Subcutaneous abdominal adipose tissue (tissue), 5 donors: ENCODE measurements around the gene AHNAK.
"Not testable (repeated sequence)": the region's sequence is repeated elsewhere in the genome, so short reads cannot be mapped to it uniquely, and the experiment has no call there.

ENCODE experiments used
- H3K27ac ChIP-seq: one replicate; pipeline ENCODE4 v1.7.0; 2013; ENCODE audit warnings: low read depth, mild to moderate bottlenecking, inconsistent platforms, low read length, moderate library complexity
- H3K27me3 ChIP-seq, 5 donors: one replicate each; pipeline ENCODE4 v1.7.0; 2013; ENCODE audit warnings: low read length in 5 of 5, inconsistent platforms in 1 of 5; ENCODE audit not compliant: control insufficient read depth in 5 of 5, insufficient read depth in 4 of 5
- H3K36me3 ChIP-seq, 5 donors: one replicate each; pipeline ENCODE4 v1.7.0; 2013; ENCODE audit warnings: low read length in 5 of 5; ENCODE audit not compliant: control insufficient read depth in 5 of 5, insufficient read depth in 5 of 5
- H3K4me1 ChIP-seq, 5 donors: one replicate each; pipeline ENCODE4 v1.7.0; 2013; ENCODE audit warnings: low read length in 5 of 5, mild to moderate bottlenecking in 3 of 5, moderate library complexity in 1 of 5; ENCODE audit not compliant: control insufficient read depth in 5 of 5, insufficient read depth in 5 of 5
- H3K4me3 ChIP-seq, 5 donors: one replicate each; pipeline ENCODE4 v1.7.0; 2013; ENCODE audit warnings: low read length in 5 of 5, low read depth in 1 of 5
- H3K9ac ChIP-seq, 5 donors: one replicate each; pipeline ENCODE4 v1.7.0; 2013; ENCODE audit warnings: low read length in 5 of 5, mild to moderate bottlenecking in 4 of 5, moderate library complexity in 3 of 5
- H3K9me3 ChIP-seq, 5 donors: one replicate each; pipeline ENCODE4 v1.7.0; 2013; ENCODE audit warnings: low read length in 5 of 5; ENCODE audit not compliant: control insufficient read depth in 5 of 5
- donor health status: healthy.
- donor health status: healthy.
- donor health status: healthy.
- donor health status: healthy.
- donor health status: healthy.

Gene AHNAK

DNA sequence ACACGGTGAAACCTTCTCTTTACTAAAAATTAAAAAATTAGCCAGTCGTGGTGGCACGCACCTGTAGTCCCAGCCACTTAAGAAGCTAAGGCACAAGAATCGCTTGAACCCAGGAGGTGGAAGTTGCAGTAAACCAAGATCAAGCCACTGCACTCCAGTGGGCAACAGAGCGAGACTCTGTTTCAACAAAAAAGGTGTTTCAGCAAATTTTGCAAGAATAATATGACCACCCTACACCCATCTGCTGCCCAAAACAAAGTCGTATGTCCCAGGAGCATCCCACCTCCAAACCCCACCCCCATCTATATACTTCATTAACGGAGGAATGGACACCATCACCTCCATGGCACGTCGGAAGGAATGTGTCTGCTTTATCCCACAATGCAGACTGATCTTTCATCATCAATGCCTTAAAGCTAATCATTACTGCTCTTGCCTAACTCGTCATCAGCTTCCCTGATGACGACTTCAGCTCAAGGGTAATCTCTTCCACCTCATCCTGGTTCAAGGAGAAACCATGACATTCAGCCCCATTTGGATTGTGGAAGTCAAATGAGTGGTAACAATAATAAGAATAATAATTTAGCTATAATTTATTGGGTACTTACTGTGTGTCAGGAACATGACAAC, 93.7 kb downstream of the AHNAK start:
- Histone ChIP-seq H3K27ac (no peak overlapping the region), H3K4me1 (peaks cover 0 to 30% (median 14%) of the 10 kb centered on the region in 5 donors), H3K27me3 (no peaks in the 10 kb centered on the region)

DNA sequence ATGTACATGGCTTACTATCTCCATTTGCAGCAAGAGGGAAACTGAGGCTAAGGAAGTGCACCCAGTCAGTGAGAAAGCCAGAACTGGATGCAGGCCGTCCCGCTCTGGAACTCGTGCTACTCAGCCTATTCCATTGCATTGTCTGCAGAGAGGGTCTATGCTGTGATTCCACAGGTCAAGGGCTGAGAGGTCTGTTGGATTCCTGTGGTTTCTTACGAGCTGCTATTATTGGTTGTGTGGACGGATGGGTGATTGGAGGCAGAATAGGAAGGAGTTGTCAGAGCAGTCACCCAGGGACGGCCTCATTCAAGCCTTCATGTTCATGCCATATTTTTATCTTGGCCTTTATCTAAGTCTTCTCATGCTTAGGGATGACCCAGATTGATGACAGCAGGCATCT, 94.3 kb downstream of the AHNAK start:
- H3K4me3 ChIP-seq: no peak overlapping the region
- no peak overlapping the region for H3K9ac ChIP-seq
- peaks cover 0 to 5% (median 3%) of the 10 kb centered on the region in 5 donors for H3K36me3 ChIP-seq
- H3K27me3 ChIP-seq: no peaks in the 10 kb centered on the region
- no peaks in the 10 kb centered on the region for H3K9me3 ChIP-seq
- peaks cover 0 to 24% (median 7%) of the 10 kb centered on the region in 5 donors for H3K4me1 ChIP-seq
- H3K27ac ChIP-seq: no peak overlapping the region

More for the DNA sequence above, 93.7 kb downstream of the AHNAK start:
- peaks cover 0 to 5% (median 1%) of the 10 kb centered on the region in 5 donors for H3K36me3 ChIP-seq
- H3K9ac ChIP-seq: no peak overlapping the region
- no peaks in the 10 kb centered on the region for H3K9me3 ChIP-seq
- no peak overlapping the region for H3K4me3 ChIP-seq

DNA sequence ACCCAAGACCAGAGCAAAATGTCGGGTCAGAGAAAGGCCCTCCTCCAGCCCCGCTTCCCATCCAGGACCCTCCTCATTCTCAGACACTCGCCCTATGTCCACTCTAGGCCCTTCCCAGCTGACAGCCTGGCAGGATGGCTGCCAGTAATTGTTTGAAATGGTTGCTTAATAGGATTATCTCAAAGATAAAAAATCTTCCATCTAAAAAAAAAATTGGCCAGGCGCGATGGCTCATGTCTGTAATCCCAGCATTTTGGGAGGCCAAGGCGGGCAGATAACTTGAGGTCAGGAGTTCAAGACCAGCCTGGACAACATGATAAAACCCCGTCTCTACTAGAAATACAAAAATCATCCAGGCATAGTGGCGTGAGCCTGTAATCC, 95.4 kb downstream of the AHNAK start:
- H3K36me3 ChIP-seq: peaks cover 0 to 5% (median 3%) of the 10 kb centered on the region in 5 donors
- H3K9me3 ChIP-seq: no peaks in the 10 kb centered on the region
- H3K4me1 ChIP-seq: peaks cover 3 to 22% (median 14%) of the 10 kb centered on the region in 5 donors
- H3K27ac ChIP-seq: no peak overlapping the region
- no peak overlapping the region for H3K9ac ChIP-seq
- H3K27me3 ChIP-seq: no peaks in the 10 kb centered on the region
- H3K4me3 ChIP-seq: no peak overlapping the region

DNA sequence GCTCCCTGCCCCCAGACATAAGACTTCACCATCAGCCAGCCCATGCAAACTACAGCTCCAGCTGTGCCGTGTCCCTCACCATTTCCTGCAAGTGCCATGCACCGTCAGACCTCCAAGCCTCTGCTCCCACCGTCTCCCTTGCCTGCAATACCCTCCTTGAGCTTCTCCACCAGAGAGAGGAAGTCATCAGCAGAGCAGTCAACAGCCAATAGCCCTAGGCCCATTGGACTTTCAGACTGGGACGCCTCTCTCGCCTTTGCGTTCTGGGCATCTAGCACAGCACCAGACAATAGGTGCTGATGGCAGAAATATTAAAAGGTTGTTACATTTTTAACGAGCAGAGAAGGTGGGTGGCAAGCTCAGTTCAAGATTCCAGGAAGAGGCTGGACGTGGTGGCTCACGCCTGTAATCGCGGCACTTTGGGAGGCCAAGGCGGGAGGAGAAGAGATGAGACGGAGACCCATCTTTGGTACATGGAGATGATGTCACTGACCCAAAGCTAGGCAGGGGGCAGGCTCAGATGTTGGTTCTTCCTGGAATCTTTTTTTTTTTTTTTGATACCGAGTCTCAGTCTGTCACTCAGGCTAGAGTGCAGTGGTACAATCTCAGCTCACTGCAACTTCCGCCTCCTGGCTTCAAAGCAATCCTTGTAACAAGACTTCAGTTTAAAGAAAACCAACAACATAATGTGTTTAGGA, 95.9 kb downstream of the AHNAK start:
- H3K27ac ChIP-seq: no peak overlapping the region
- H3K4me1 ChIP-seq: peaks cover 3 to 25% (median 19%) of the 10 kb centered on the region in 5 donors
- no peak overlapping the region for H3K4me3 ChIP-seq
- no peak overlapping the region for H3K9ac ChIP-seq
- H3K9me3 ChIP-seq: no peaks in the 10 kb centered on the region
- peaks cover 0 to 5% (median 3%) of the 10 kb centered on the region in 5 donors for H3K36me3 ChIP-seq
- H3K27me3 ChIP-seq: no peaks in the 10 kb centered on the region

DNA sequence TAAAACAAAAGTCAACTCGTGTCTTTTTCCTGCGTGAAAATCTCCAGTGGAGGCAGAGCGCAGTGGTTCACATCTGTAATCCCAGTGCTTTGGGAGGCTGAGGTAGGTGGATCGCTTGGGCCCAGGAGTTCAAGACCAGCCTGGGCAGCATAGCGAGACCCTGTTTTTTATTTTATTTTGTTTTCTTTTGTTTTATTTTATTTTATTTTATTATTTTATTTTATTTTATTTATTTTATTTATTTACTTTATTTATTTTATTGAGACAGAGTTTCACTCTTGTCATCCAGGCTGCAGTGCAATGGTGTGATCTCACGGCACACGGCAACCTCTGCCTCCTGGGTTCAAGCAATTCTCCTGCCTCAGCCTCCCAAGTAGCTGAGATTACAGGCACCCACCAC, 96.7 kb downstream of the AHNAK start:
- not testable (repeated sequence) for H3K9ac ChIP-seq, H3K27ac ChIP-seq, H3K36me3 ChIP-seq, H3K4me3 ChIP-seq, H3K9me3 ChIP-seq, H3K27me3 ChIP-seq
- peaks cover 7 to 32% (median 27%) of the 10 kb centered on the region in 5 donors for H3K4me1 ChIP-seq

DNA sequence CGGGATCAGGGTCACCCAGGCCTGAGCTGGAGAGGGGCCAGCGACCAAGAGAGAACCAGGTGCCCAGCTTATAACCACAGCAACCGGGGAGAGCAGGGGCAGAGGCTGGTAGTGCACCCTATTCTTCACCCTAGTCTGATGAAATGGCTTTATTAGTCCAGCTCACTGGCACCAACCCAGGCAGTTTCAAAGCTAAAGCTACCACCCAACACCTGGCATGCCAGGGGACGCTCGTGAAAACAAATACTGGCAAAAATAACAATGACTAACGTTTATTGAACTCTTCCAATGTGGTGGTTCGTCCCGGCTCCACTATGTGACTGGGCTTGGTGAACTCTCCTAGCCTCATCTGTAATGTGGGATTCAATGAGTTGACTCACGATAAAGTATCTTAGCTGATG, 97.2 kb downstream of the AHNAK start:
- Histone ChIP-seq H3K4me1 (peaks cover 11 to 34% (median 28%) of the 10 kb centered on the region in 5 donors), H3K27ac (no peak overlapping the region)

DNA sequence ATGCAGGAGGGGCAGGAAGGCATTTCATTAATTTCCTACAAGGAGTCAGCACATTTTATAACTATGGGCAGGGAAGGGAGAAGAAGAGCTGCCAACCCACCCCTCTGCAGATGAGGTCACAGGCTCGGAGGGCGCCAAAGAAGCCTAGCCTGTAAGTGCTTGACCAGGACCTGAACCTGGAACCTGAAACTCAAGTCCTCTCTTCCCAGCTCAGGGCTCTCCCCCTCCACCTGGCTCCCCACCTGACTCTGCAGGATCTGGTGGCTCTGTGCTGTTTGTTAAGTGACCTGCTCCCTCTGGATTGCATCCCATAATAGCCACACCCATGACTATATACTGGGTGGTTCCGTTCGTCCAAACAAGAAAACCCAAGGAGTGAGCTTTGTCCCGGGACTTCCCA, 100.5 kb downstream of the AHNAK start:
- H3K27ac ChIP-seq: peak overlapping the region; percentile 99
- H3K9me3 ChIP-seq: no peaks in the 10 kb centered on the region
- H3K4me1 ChIP-seq: peaks cover 12 to 42% (median 40%) of the 10 kb centered on the region in 5 donors
- H3K36me3 ChIP-seq: peaks cover 0 to 3% (median 0%) of the 10 kb centered on the region in 5 donors
- H3K27me3 ChIP-seq: no peaks in the 10 kb centered on the region
- H3K4me3 ChIP-seq: no peak overlapping the region
- no peak overlapping the region for H3K9ac ChIP-seq

More for the DNA sequence above, 97.2 kb downstream of the AHNAK start:
- Histone ChIP-seq H3K27me3 (no peaks in the 10 kb centered on the region), H3K36me3 (peaks cover 0 to 5% (median 3%) of the 10 kb centered on the region in 5 donors), H3K9ac (no peak overlapping the region), H3K9me3 (no peaks in the 10 kb centered on the region), H3K4me3 (no peak overlapping the region)

DNA sequence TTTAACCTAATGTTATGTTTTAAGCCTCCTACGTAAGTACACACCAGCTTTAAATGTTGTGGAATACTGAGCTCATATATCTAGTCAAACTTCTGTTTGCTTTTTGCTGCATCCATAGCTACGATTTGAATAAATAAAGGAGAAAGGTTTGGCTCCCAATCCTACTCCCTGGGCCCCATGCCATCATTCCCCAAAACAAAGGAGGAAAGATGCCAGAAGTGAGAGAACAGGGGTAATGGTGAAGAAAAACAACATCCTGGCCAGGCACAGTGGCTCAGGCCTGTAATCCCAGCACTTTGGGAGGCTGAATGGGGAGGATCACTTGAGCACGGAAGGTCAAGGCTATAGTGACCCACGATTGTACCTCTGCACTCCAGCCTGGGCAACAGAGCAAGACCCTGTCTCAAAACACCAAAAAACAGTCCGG, 101.3 kb downstream of the AHNAK start:
- H3K27me3 ChIP-seq: no peaks in the 10 kb centered on the region
- peaks cover 0 to 3% (median 0%) of the 10 kb centered on the region in 5 donors for H3K36me3 ChIP-seq
- peak overlapping the region in 2 of 5 donors; percentile 38 to 51 for H3K4me3 ChIP-seq
- H3K27ac ChIP-seq: peak overlapping the region; percentile 99
- H3K9me3 ChIP-seq: no peaks in the 10 kb centered on the region
- H3K9ac ChIP-seq: peak overlapping the region in 2 of 5 donors; percentile 70 to 84
- peaks cover 16 to 48% (median 45%) of the 10 kb centered on the region in 5 donors for H3K4me1 ChIP-seq

DNA sequence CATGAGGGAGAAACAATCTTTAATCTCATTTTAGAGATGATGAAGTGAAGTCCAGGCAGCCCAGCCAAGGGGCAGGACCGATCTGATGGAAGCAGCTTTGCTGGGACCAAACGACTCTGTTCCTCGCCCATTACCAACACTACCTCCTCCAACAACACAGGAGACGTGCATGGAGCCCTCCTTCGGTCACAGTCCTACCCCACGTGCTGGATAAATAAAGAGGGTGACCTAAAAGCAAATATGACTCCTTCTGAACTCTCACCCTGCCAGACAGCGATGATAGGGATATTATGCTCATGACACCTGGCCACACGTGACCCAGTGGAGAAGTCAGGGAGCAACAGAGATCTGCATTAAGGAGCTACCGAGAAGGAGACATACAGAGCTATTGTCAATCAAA, 101.8 kb downstream of the AHNAK start:
- Histone ChIP-seq H3K4me3 (peak overlapping the region; percentile 31 to 60 (median 54)), H3K9ac (peak overlapping the region; percentile 67 to 84 (median 77)), H3K9me3 (no peaks in the 10 kb centered on the region), H3K36me3 (peaks cover 0 to 3% (median 0%) of the 10 kb centered on the region in 5 donors), H3K4me1 (peaks cover 21 to 53% (median 50%) of the 10 kb centered on the region in 5 donors), H3K27ac (peak overlapping the region; percentile 99), H3K27me3 (no peaks in the 10 kb centered on the region)

DNA sequence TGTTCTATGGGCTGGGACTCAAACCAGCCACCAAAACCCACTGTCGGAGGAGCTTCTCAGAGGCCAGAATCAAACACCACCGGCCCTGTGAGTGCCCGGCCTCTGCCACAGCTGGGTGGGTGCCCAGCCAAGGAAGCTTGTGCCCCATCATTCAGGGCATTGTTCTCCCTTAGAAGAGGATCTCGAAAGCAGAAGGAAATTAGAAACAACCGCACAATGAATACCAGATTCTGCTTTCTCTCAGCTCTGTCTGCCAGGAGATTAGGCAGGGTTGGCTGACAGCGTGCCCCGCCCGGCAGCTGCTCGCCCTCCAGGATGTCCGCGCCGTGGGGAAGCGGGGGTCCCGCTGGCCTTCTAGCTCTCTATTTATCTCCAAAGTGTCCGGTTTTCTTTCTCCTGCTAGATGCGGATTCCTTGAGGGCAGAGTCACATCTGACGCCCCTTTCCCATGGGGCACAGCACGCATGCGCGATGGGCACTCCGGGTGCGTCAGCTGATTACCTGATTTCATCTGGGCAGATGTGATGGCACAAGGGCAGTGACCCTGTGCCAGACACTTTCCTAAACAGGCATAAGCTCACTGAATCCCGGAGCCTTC, 102.3 kb downstream of the AHNAK start:
- peak overlapping the region; percentile 99 for H3K27ac ChIP-seq
- H3K4me3 ChIP-seq: peak overlapping the region; percentile 31 to 60 (median 54)
- H3K27me3 ChIP-seq: no peaks in the 10 kb centered on the region
- H3K4me1 ChIP-seq: peaks cover 22 to 57% (median 53%) of the 10 kb centered on the region in 5 donors
- peak overlapping the region; percentile 67 to 84 (median 77) for H3K9ac ChIP-seq
- H3K9me3 ChIP-seq: no peaks in the 10 kb centered on the region
- peaks cover 0 to 3% (median 0%) of the 10 kb centered on the region in 5 donors for H3K36me3 ChIP-seq
